Testis (tissue), 2 donors: ENCODE data around the gene FHIT.

ENCODE experiments used
- POLR2A ChIP-seq: fragments of 450-650 bp; IDR thresholded peaks from one replicate; pipeline ENCODE4 v1.6.1; 2017; ENCODE audit warnings: antibody characterized with exemption, mild to moderate bottlenecking, moderate library complexity
- TF ChIP-seq, protein P1 (sequence below), 3 experiments: fragments of 450-650 bp in 2 of 3; fragments of 200-600 bp in 1 of 3; sonication (generic) in 1 of 3; IDR thresholded peaks; one replicate each; pipeline ENCODE4 v1.5.1; 2016 to 2019; ENCODE audit warnings: antibody characterized with exemption in 3 of 3, mild to moderate bottlenecking in 2 of 3, moderate library complexity in 1 of 3

DNA sequence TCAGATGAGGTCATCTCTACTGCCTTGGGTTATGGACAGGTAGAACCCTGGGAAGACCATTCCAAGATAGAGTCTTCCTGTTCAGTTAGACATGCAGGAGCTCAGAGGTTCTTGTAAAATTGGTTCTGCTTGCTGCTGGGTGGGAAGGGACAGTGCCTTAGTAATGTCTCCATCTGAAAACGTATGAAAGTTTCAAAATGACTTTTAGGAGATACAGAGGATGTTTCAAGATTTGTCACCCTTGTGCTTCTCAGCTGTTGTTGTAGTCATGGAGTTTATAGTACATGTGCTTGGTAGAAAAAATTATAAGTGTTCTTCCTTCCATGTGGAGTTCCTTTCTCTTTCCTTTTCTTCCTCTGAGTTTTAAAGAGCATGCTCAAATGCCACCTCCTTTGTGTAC is 1316.2 kb downstream of the FHIT start:
- TF ChIP-seq, protein P1, sequence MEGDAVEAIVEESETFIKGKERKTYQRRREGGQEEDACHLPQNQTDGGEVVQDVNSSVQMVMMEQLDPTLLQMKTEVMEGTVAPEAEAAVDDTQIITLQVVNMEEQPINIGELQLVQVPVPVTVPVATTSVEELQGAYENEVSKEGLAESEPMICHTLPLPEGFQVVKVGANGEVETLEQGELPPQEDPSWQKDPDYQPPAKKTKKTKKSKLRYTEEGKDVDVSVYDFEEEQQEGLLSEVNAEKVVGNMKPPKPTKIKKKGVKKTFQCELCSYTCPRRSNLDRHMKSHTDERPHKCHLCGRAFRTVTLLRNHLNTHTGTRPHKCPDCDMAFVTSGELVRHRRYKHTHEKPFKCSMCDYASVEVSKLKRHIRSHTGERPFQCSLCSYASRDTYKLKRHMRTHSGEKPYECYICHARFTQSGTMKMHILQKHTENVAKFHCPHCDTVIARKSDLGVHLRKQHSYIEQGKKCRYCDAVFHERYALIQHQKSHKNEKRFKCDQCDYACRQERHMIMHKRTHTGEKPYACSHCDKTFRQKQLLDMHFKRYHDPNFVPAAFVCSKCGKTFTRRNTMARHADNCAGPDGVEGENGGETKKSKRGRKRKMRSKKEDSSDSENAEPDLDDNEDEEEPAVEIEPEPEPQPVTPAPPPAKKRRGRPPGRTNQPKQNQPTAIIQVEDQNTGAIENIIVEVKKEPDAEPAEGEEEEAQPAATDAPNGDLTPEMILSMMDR (IDR thresholded peaks at IDR 0.05) = no peak
- TF ChIP-seq POLR2A = no peak
